Anterior cingulate cortex (tissue), 58 donors: ENCODE measurements around the gene TMEM14A.
A peak's percentile ranks its signal among the peaks of the same experiment; 100 is the strongest.
"Not testable (repeated sequence)": the region's sequence is repeated elsewhere in the genome, so short reads cannot be mapped to it uniquely, and the experiment has no call there.

Experiments
- DNase-seq, 58 donors: peaks; one replicate each; lab custom pipeline; 2025; lab: John Stamatoyannopoulos, UW

Gene TMEM14A

GRCh38 chr6:52693773-52694172, 22.9 kb downstream of the TMEM14A start:
- DNase-seq = no peak

DNA sequence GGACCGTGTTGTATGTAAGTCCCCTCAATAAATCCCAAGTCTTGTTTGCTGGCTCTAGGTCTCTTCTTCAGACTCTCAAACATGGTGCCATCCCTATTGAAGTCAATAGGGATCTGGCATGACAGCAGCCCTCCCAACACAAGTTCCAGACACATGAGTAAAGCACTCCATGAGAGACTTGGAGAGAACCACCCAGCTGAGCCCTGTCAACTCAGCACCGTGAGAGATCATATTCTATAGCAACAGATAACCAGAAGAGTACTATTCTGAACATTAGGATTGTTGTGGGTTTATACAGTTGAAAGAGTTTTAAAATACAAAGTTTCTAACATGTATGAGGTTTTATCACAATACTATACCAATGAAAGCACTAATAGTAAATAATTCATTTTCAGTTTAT, 23.5 kb downstream of the TMEM14A start:
- DNase-seq = no peak

GRCh38 chr6:52696418-52696817, 25.5 kb downstream of the TMEM14A start:
- no peak for DNase-seq

GRCh38 chr6:52697903-52698302, 27.0 kb downstream of the TMEM14A start:
- no peak for DNase-seq

DNA sequence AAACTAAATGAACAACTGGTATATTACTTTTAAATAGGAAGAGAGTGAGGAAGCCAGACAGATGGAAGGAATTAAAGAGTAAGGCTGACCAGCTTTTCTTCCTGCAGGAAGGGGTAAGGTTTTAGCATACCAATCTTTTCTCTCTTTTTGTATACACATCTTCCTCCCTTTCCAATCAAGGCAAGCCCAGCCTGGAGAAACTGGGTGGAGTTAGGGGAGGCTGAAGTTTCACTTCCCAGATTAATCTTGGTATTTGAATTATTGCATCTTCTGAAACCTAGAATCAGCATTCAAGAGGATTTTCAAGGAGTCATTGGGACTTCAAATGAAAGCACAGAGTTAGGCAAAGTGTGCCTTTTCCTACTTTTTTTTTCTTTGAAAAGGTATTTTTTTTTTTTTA, 33.1 kb downstream of the TMEM14A start:
- DNase-seq = no peak

DNA sequence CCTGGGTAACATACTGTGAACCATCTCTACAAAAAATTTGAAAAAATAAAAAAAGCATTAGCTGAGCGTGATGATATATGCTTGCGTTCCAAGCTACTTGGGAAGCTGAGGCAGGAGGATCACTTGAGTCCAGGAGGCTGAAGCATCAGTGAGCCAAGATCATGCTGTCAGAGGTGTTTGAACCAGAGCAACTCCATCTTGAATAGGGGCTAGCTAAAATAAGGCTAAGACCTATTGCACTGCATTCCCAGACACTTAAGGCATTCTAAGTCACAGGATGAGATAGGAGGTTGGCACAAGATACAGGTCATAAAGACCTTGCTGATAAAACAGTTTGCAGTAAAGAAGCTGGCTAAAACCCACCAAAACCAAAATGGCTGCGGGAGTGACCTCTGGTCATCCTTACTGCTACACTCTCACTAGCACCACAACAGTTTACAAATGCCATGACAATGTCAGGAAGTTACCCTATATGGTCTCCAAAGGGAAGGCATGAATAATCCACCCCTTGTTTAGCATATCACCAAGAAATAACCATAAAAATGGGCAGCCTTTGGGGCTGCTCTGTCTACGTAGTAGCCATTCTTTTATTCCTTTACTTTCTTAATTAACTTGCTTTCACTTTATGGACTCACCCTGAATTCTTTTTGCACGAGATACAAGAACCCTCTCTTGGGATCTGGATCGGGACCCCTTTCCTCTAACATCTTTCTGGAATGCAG, 34.0 kb downstream of the TMEM14A start:
- DNase-seq = not testable (repeated sequence)

DNA sequence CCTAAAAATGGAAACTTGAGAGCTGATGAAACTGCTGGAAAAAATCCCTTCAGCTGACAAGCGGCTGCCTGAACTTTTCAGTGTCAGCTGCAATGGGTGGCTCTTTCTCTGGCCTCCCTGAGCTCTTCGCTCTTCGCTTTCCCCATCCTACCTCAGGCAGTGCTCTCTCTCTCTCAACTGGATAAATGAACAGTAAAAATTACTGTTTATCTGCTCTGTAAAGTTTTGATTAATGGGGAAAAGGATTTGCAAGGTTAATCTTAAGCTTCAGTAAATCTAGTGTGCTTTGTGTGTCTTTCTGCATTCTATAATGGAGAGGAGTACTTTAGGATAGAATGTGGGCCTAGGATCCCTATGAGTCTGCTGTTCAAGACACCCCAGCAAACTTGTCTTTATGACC, 35.1 kb downstream of the TMEM14A start:
- no peak for DNase-seq

- no peak for DNase-seq
Observed at GRCh38 chr6:52707963-52708680, 37.2 kb downstream of the TMEM14A start.

DNA sequence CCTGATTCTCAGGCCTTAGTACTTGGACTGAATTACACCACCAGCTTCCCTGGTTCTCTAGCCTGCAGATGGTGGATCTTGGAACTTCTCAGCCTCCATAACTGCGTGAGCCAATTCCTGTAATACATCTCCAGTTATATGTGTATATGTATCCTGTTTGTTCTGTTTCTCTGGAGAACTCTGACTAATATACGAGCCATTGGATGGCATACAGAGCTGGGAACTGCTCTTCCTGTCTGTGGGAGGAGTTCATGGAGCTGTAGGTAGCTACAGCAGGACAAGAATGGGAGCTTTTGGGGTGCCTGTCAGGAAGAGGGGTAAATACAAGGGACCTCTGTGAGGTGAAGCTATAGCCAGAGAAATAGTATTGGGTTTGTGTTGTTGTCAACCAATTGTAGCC, 41.2 kb downstream of the TMEM14A start:
- no peak for DNase-seq

GRCh38 chr6:52714761-52715160, 43.8 kb downstream of the TMEM14A start:
- DNase-seq = not testable (repeated sequence)

DNA sequence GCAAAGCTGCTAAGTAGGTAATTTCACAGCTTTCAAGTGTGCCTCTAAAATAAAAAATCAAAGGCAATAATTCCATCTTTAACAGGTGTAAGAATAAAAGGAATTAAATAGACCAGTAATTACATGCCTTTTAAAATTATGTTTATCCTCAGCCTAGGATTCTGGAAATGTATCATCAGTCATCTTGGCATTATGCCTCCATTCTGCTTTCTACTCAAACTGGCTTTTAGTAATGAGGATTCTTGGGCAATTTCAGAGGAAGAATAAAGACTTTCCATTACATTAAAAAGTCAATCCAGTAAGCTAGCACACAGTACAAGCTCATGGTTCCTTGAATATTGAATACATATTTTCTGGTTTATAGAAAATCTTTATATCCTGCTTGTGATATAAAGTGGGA, 47.6 kb downstream of the TMEM14A start:
- DNase-seq = no peak

DNA sequence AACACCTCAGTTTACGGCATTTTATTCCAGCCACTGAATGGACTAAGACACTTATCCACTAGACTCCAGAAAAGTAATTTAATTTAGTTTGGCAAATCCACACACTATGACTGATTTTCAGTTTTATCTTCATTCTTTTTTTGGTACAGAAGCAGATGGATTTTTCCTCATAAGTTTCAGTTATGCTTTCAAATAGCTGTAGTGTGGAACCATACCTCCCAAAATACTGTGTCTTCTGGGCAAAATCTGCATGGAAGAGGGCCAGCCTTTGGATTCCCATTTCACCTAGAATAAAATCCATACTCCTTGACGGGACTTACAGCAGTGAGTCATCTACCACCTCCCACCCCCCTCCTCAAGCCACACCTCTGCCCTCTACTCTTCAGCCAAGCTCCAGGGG, 49.4 kb downstream of the TMEM14A start:
- peak in 7 of 58 donors; percentile 3 to 12 (median 6) for DNase-seq

DNA sequence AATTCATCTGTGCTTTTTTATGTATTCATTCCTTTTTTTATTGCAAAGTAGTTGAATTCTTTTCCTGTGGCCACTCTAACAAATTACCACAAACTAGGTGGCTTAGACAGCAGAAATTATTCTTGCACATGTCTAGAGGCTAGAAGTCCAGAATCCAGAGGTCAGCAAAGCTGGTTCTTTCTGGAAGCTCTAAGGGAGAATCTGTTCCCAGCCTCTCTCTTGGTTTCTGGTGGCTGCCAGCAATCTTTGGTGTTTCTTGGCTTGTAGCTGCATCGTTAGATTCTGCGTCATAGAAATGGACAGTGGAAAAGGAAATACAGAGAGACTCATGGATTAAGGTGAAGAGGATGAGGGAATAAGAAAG, 53.1 kb downstream of the TMEM14A start:
- no peak for DNase-seq

DNA sequence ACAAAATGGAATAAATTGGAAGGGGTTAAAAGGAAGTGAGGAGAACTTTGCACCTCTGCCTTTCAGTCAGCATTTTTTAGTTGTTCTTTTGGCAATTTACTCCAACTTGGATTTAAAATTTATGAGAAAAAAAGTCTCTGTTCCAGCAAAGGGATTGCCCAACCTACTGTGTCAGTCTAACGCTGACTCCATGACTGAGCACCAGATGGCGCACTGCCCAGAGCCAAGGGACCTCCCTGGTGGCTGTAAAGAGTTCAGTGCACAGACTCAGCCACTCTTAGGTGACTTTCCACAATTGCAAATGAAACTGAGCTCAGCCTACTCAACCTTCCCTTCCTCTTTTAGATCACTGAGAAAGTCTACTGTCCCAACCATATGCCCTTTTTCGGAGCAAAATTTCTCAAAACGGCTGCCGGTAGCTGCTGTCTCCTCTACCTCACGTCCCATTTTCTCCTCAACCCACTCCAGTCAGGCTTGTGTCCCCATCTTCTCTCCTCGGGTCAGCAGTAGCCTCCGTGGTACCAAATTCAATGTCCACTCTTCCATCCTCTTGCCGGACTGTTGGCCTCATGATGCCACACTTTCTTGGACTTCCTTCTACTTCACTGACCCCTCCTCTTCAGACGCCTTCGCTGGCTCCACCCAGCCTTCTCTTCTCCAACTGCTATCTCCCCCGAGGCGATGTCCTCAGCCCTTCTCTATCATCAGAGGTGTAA, 53.7 kb downstream of the TMEM14A start:
- peak in 24 of 58 donors; percentile 1 to 49 (median 12) for DNase-seq

DNA sequence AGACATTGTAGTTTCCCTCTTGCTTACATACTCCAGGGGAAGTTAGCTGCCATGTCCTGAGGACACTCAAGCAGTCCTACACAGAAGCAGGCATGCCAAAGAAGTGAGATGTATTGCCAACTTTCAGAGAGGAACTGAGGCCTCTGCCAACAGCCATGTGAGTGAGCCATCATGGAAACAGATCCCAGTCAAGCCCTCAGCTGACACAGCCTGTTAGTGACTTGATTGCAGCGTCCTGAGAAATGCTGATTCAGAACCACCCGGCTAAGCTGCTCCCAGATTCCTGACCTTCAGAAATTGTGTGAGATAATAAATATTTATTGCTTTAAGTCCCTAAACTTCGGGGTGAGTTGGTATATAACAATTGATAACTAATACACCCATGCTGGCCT, 54.2 kb downstream of the TMEM14A start:
- DNase-seq = no peak

DNA sequence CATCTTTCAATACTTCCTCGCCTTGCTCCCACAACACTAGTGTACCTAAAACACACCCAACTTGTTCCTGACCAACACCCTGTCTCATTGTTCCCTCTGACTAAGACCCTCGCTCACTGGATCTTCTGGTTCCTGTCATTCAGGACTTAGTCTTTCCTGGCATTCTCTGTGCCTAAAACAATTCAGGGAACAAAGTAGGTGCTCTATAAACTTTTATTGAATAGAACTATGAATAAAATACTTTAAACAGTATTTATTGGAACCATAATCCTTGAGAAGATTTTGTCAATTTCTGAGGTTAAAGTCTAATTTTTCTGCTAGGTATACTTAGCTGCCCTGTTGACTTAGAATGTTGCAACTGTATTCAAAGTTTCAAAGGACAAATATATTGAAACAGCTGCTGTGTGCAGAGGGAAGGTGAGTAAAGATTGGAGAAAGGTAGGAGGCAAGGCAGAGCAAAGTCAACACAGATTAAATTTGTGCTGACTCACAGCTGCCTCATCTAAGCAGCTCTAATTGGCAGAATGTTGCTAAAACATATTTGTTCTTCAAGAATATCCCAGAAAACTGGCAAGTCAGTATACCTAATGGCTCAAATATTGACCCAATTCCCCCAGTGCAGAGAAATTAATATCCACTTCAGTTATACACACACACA, 54.8 kb downstream of the TMEM14A start:
- DNase-seq = no peak

- no peak for DNase-seq
Observed at GRCh38 chr6:52726193-52726542, 55.3 kb downstream of the TMEM14A start.

DNA sequence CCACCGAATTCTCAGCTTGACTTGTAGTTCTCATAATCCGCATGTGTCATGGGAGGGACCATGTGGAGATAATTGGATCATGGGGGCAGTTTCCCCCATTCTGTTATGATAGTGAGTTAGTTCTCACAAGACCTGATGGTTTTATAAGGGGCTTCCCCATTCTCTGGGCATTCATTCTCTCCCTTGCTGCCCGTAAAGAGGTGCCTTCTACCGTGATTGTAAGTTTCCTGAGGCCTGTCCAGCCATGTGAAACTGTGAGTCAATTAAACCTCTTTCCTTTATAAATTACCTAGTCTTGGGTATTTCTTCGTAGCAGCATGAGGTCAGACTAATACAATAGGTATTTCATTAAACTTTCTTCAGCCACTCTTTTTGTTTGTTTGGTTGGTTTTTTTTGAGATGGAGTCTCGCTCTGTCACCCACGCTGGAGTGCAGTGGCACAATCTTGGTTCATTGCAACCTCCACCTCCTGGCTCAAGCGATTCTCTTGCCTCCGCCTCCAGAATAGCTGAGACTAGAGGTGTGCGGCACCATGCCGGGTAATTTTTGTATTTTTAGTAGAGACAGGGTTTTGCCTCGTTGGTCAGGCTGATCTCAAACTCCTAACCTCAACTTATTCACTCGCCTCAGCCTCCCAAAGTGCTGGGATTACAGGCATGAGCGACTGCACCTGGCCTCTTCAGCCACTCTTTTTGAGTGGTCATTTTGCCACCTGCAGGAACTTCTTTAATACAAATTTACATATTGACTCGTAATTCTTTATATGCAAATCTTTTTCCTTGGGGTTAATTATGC, 56.0 kb downstream of the TMEM14A start:
- no peak for DNase-seq

DNA sequence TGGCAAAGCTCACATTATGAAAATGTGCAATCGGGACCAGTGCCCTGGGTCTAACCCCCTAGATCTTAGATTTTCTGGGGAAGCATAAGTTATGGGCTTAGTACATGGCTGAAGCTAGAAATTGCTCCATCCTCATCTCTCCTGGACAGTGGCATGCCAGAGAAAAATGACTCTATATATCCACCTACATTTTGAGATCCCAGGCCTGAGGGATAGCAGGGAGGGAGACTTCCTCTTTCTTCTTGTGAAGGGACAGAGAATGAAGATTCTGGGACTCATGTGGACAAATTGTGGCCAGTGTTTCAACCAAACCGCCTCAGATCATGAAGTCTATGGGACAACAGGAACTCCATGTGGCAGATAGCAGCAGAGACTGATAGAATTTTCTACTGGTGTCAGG, 57.0 kb downstream of the TMEM14A start:
- no peak for DNase-seq

GRCh38 chr6:52728394-52728793, 57.5 kb downstream of the TMEM14A start:
- no peak for DNase-seq
